ENCODE results near the gene MOB4.
"Not testable (repeated sequence)": the region's sequence is repeated elsewhere in the genome, so short reads cannot be mapped to it uniquely, and the experiment has no call there.

Gene MOB4

DNA sequence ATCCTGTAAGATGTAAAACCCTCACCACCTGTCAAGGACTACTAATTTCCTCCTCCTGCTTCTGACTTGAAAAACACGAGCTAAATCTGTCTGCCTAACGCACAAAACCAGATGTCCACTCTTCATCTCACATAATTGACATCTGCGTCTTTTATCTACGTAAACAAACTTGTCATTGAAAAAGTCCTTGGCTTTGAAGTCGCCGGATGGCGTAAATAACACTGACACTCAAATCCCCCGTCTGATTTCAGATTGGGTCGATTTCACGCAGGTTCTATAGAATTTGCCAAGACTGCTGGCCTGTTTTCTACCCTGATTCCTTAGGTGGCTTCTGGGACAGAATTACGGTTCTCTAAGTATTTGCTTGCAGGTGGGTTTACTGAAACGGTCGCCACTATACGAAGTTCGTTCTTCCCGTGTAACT lies 539 bp upstream of the MOB4 start:
- DNase-seq = no peak

DNA sequence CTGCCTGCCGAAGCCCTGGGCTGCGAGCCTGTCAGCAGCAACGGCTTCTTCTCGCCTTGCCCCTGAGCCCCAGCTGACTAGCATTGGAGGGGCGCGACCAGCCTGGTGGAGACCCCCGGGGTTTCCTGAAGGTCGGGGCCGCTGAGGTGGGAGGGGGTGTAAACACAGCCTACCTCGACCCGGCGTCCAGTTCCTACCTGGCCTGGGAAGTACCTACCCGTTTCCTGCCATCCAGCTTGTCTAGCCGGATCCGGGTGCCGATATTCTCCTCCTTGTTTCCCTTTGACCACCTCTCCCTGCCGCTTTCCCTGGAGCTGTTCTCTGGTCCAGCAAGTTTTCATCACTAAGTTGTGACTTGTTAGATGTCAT lies 511 bp downstream of the MOB4 start:
- peak; percentile 17 for DNase-seq

DNA sequence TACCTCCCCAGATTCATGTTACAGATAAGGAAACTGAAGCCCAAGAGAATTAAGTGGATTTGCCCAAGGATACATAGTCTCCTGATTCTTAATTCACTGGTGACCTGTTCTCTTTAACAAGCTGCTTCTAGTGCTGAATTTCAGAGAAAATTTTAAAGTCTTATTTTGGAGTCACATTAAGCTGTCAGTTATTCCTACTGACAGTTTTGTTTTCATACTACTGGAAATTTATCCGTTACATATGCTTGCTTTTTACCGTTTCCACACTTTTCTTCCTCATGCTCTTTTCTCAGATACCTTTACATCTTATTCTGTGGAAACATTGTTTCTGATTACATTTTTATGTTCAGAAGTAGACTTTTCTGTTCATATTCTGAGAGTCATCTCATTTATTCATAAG lies 1.3 kb downstream of the MOB4 start:
- DNase-seq = no peak

DNA sequence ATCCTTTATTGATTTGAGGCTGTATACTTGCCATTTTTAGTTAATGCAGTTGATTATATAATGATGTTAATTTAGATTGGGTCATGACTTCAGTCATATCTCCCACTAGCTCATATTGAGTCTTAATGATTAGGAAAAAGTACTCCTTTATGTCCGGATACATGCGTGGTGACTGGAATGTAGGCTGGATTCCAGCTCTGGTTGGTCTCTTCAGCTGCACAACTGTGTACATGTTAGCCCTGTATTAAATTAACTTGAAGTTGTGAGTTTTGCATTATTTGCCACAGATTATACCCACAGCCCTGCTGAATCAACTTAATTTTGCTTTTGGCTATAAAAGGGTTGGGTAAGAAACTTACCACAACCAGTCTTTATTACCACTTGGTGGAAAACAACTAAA lies 22.5 kb downstream of the MOB4 start:
- DNase-seq = no peak

DNA sequence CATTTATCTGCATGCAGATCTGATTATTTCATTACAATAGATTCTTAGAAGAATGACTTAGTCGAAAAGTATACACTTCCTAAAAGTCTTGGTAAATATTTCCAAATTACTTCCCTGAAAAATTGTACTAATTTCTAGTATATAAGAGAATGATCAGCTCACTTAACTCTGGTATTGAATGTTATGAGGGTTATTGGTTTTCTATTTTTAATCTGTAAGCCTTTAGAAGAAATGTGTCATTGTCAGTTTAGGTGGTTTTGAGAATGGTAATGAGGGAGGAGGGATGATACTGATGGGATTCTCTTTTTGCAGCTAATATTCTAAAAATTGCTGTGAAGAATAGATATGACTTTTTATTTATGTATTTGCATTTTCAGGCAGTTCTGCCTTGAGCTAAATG lies 23.9 kb downstream of the MOB4 start:
- no peak for DNase-seq

DNA sequence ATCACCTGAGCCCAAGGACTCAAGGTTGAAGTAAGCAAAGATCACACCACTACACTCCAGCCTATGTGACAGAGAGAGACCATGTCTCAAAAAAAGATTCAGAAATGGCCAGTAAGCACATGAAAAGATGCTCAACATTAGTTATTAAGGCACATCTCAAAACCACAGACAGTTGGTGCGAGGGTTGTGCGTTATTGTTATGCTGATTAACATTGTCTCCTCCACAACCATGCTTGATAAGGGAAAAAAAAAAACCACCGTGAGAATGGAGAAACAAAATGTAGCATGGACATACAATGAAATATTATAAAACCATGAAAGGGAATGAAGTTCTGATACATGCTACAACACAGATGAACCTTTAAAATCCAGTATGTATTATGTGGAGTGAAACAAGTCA lies 27.3 kb downstream of the MOB4 start:
- no peak for DNase-seq

DNA sequence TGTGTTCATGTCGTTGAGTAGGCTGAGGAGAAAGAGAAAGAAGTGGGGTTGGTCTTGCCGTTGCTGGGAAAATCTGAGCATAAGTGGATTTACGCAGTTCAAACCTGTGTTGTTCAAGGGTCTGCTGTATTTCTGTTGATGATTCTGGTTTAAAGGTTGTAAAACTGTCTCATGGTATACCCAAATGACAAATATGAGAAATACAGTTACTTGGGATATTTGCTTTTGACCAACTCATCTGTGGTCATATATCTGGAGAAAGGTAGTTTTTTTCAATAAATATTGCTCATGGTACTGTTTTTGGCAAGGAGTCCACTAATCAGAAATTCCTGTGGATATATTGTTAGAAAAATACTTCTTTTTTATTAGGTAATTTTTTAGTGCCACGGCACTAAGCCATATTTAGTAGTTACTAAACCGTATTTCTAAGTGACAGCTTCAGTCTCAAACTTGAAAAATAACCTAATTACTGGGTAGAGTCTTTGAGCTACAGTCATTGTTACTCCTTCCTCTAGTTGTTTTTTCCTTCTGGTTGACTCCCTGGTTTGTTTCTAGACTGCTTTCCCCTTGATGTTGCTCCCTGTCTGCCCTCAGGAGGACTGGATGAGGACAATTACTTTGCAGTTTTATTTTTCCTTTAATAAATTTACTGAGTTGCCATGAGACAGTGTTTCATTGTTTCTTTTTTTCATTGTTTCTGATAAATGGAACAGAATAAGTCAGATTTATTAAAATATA lies 31.5 kb downstream of the MOB4 start:
- no peak for DNase-seq

DNA sequence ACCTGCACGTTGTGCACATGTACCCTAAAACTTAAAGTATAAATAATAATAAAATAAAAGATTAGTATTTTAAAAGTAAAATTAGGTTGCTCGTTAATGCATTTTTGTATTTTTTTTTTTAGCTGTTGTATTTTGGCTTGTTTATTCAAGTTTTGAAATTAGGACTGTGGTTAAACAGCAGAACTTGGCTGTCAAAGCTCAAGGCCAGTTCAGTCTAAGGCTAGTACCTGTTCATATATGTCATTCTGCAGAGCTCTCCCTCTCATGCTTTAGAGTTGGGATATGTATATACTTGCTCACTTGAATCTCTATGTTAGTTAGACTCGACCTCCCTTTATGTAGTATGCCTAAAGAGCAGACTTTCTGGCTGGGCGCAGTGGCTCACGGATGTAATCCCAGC lies 32.7 kb downstream of the MOB4 start:
- no peak for DNase-seq

DNA sequence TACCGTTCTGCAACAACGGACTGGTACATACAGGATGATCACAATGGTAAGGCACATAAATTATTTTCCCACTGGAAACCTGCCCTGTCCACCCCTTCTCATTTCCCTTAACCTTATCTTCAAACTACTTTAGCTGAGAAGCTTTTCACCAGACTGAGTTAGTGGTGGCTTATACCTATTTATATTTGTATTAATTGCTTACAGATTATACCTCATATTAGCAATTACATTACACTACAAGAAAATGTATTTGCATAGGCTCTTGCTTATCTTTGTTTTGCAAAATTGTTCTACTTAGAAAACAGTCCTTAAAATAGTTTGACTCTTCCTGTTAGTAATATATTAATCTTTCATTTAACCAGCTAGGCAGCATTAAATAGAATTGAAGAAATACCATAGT lies 35.4 kb downstream of the MOB4 start:
- DNase-seq = not testable (repeated sequence)

DNA sequence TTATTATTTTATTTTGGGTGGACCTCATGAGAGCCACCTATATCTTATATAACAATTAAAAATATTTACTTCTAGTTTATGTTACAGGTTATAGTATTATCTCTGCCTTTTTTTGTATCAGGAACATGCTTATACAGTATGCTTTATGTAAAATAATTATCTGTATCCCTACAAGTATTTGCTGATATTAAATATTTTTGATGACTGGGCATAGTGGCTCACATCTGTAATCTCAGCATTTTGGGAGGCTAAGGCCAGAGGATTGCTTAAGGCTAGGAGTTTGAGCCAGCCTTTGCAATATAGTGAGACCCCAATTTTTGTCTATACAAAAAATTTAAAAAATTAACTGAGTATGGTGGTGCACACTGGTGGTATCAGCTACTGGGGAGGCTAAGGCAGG lies 39.6 kb downstream of the MOB4 start:
- DNase-seq = no peak

DNA sequence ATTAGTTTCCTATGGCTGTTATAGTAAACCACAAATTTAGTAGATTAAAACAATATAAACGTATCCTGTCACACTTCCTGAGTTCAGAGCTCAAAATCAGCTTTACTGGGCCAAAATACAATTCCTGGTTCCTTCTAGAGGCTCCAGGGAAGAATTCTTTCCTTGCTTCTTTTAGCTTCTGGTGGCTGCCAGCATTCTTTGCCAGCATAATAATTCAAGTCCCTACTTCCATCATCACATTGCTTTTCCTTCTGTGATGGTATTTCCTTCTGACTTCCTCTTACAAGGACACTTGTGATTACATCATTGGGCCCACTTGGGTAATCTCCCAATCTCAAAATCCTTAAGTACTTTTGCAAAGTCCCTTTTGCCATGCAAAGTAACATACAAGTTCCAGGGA lies 40.6 kb downstream of the MOB4 start:
- no peak for DNase-seq

DNA sequence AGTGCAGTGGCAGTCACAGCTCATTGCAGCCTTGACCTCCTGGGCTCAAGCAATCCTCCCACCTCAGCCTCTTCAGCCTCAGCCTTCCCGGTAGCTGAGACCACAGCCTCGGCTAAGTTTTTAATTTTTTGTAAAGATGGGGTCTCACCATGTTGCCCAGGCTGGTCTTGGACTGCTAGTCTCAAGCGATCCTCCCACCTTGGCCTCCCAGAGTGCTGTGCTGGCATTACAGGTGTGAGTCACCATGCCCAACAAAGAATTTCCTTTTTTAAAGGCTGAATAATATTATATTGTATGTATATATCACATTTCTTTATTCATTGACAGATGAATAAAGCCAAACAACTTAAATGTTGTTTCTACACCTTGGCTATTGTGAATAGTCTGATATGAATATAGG lies 42.5 kb downstream of the MOB4 start:
- DNase-seq = no peak

DNA sequence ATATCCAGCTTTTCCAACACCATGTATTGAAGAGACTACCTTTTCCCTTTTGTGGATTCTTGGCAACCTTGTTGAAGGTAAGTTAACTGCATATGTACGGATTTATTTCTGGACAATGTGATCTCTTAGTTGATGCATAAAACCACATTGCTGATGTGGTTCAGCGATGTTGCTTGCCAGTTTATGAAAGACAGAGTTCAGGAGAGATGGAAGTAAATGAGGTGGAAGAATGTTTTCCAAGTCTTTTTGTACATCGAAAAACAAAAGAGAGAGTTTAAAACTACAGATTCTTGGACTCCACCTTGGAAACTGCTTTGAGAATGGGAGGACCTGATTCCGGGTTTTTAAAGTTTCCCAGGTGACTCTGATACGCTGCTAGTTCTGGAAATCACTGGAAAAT lies 43.8 kb downstream of the MOB4 start:
- DNase-seq = no peak

DNA sequence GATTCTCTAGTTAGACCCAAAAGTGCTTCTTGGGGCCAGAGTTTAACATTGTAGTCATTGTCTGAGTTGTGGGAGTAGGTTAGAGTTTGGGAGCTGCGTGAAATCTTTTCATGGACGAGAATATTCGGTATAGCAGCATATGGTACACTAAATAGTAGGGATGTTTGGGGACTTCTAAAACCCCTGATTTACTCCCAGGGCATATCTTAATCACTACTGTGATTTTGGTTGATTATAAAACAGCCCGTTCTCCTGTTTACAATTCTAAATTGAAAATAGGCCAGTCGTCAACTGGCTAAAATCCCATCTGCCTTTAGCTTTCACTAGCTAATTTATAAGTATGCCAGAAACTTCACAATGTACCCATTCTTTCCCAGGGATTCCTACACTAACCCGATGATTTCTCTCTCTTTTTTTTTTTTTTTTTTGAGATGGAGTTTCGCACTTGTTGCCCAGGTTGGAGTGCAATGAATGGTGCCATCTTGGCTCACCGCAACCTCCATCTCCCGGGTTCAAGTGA lies 44.3 kb downstream of the MOB4 start:
- DNase-seq = no peak

DNA sequence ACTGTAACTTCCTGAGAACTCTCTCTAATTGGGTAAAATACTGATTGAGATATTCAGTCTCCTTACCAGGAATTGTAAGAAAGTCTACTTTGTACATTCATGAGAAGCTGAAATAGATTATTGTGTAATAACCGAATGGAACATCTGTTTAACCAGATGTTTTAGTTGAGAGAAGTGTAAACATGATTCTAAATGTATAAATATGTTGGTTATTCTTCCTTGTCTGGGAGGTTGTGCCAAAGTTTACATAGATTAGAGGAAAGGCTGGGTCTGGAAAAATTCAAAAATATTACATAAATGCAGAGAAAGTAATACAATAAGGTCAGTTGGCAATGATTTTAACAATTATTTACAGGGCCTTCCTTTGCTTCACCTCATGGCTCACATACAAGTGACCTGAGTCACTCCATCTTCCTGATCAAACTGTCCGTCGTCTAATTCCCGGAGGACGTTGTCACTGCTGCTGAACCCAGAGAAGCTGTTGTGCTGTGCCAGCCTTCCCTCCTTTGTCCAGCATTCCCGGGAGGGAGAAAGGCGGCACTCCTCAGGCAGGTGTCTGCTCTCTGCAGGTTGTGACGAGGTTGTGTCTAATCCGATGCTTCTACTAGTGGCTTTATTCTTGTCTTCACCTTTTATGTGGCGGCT lies 55.9 kb downstream of the MOB4 start:
- DNase-seq = no peak

DNA sequence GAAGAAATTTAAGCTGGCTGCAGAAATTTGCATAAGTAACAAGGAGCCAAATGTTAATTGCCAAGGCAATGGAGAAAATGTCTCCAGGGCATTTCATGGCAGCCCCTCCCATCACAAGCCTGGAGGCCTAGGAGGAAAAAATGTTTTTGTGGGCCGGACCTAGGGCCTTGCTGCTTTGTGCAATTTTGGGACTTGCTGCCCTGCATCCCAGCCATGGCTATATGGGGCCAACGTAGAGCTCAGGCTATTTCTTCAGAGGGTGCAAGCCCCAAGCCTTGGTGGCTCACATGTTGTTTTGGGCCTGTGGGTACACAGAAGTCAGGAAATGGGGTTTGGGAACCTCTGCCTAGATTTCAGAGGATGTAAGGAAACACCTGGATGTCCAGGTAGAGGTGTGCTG lies 57.7 kb downstream of the MOB4 start:
- DNase-seq = no peak

DNA sequence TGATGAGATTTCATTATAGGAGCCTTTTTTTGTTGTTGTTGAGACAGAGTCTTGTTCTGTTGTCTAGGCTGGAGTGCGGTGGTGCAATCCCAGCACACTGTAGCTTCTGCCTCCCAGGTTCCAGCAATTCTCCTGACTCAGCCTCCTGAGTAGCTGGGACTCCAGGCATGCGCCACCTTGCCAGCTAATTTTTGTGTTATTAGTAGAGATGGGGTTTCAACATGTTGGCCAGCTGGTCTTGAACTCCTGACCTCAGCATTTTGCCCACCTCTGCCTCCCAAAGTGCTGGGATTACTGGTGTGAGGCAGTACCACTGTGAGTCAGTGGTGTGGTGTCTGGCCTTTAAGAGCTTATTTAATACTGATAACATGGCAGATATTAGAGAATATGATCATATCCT lies 60.1 kb downstream of the MOB4 start:
- DNase-seq = no peak

DNA sequence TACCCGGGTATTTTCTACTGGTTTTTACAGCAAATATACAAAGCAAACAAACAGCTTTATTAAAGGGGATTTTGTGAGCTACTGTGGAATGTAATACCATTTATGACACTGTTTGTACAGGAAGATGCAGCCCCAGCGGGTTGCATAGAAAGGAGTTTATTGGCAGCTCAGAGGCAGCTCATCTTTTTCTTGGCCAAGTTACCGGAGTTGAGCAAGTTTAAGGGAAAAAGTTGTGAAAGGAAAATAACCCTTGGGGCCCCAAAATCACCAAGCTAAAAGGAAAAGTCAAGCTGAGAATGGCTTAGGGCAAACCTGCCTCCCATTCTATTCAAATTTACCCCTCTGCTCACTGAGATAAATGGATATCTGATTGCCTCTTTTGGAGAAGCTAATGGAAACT lies 60.8 kb downstream of the MOB4 start:
- DNase-seq = no peak

DNA sequence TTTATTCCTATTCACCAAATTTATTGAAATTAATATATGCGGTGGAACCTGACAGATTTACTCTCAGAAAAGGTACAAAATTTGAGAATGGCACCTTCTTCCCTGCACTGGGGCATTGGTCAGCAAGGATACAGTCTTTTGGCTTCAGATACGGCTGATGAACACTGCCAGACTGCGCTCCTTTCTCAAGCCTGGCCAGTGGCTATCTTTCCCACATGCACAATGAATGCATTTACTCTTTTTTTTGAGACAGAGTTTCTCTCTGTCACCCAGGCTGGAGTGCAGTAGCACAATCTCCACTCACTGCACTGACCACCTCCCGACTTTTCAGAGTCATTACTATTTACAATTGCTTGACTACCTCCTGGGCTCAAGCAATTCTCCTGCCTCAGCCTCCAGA lies 61.6 kb downstream of the MOB4 start:
- DNase-seq = no peak

DNA sequence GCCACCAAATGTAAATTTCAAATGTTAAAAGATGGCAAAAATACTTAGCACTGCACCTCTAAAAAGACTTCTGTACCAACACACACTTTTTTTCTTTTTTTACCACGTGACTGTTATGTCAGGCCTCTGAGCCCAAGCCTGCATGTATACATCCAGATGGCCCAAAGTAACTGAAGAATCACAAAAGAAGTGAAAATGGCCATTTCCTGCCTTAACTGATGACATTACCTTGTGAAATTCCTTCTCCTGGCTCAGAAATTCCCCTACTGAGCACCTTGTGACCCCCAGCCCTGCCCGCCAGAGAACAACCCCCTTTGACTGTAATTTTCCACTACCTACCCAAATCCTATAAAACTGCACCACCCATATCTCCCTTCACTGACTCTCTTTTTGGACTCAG lies 62.4 kb downstream of the MOB4 start:
- DNase-seq = not testable (repeated sequence)

DNA sequence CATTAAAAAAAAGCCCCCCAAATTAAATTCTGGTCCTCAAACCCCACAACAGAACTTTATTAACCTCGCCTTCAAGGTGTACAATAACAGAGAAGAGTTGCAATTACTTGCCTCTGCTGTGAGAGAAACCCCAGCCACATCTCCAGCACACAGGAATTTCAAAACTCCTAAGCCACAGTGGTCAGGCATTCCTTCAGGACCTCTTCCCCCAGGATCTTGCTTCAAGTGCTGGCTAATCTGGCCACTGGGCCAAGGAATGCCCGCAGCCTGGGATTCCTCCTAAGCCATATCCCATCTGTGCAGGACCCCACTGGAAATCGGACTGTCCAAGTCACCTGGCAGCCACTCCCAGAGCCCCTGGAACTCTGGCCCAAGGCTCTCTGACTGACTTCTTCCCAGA lies 64.3 kb downstream of the MOB4 start:
- not testable (repeated sequence) for DNase-seq

DNA sequence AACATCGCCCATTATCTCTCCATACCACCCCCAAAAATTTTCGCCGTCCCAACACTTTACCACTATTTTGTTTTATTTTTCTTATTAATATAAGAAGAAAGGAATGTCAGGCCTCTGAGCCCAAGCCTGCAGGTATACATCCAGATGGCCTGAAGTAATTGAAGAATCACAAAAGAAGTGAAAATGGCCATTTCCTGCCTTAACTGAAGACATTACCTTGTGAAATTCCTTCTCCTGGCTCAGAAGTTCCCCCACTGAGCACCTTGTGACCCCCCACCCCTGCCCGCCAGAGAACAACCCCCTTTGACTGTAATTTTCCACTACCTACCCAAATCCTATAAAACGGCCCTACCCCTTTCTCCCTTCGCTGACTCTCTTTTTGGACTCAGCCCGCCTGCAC lies 71.4 kb downstream of the MOB4 start:
- not testable (repeated sequence) for DNase-seq

DNA sequence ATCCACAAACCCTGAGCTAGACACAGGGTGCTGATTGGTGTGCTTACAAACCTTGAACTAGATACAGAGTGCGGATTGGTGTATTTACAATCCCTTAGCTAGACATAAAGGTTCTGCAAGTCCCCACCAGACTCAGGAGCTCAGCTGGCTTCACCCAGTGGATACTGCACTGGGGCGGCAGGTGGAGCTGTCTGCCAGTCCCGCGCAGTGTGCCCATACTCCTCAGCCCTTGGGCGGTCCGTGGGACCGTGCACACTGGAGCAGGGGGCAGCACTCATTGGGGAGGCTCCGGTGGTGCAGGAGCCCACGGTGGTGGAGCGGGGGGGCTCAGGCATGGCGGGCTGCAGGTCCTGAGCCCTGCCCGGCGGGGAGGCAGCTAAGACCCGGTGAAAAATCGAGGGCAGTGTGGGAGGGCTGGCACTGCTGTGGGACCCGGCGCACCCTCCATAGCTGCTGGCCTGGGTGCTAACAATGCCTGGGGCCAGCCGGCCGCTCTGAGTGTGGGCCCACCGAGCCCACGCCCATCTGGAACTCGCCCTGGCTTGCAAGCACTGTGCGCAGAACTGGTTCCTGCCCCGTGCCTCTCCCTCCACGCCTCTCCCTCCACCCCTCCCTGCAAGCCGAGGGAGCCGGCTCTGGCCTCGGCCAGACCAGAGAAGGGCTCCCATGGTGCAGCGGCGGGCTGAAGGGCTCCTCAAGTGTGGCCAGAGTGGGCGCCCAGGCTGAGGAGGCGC lies 75.6 kb downstream of the MOB4 start:
- DNase-seq = no peak

DNA sequence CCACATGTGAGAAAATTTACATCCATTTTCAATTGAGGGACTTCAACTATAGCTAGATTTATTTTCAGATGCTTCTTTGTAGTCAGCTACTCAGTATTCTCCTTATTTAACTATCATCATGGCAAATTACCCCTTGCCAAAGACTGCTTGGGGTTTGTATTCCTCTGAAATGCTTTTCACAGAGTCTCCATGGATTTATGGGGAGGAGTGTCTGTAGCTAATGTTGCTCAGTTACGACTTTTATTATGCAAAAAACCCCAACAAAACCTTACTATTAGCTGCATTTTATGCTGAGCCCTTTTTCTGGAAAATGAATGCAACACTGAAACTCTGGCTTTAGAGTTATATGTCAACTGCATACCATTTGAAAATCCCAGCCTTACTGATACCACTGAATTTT lies 80.9 kb downstream of the MOB4 start:
- DNase-seq = no peak

Measured in stimulated activated naive CD4-positive, alpha-beta T cell treated with Interleukin-2 at 50 U/mL for 16 hours (primary cell).